ENCODE measurements around the gene DTD2. TPM values are rescaled to one million over a fixed set of nuclear protein-coding genes. Genes with fewer than 3 reads are reported as not detected.

DTD2 gene
- total RNA-seq, 1 donor from 2014 or later, result 25.5 TPM

DNA sequence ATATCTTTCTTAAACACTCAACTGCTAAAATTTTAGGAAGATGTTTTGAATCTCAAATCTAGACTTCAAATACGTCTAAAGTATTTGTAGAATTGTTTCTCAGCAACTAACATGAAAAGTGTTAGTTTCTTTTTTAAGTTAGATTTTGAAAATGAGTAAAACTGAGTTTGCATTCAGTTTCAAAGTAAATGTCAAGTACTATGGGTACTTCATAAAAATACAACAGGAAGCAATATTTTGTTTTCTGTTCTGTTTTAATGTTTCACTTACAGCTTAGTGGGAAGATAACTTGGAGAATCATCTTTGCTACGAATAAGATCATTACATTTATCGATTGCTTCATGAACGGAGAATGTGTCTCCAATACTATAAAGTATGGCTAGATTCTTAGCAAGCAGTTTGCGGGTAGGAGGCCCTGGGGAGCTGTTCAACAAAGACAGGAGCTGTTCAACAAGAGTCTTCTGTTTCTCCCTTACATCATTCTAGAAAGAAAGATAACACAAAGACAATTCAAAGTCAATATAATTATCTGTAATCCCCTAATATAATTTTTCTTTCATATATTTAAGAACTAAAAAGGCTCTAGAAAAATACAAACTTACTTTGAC lies 57.2 kb downstream of the DTD2 start:
- Mint-ChIP-seq H3K36me3 (ENCODE audit: unreplicated experiment) (peaks cover 35% of the 10 kb centered on the region), H3K9me3 (ENCODE audit: unreplicated experiment) (no peaks in the 10 kb centered on the region), H3K27ac (ENCODE audit: unreplicated experiment) (peak overlapping the region; percentile 10), H3K4me1 (ENCODE audit: unreplicated experiment) (peaks cover 3% of the 10 kb centered on the region), H3K27me3 (ENCODE audit: unreplicated experiment) (no peaks in the 10 kb centered on the region), H3K4me3 (ENCODE audit: unreplicated experiment) (no peak overlapping the region)
- no peak for DNase-seq (ENCODE audit: extremely low spot score, unreplicated experiment)
- TF ChIP-seq, protein P1, sequence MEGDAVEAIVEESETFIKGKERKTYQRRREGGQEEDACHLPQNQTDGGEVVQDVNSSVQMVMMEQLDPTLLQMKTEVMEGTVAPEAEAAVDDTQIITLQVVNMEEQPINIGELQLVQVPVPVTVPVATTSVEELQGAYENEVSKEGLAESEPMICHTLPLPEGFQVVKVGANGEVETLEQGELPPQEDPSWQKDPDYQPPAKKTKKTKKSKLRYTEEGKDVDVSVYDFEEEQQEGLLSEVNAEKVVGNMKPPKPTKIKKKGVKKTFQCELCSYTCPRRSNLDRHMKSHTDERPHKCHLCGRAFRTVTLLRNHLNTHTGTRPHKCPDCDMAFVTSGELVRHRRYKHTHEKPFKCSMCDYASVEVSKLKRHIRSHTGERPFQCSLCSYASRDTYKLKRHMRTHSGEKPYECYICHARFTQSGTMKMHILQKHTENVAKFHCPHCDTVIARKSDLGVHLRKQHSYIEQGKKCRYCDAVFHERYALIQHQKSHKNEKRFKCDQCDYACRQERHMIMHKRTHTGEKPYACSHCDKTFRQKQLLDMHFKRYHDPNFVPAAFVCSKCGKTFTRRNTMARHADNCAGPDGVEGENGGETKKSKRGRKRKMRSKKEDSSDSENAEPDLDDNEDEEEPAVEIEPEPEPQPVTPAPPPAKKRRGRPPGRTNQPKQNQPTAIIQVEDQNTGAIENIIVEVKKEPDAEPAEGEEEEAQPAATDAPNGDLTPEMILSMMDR (IDR thresholded peaks at IDR 0.05), result no peak

Other genes starting within 250 kb of the DTD2 start
- 160 and 175 TPM in 2 replicates for gene HECTD1, start 249.7 kb downstream of the DTD2 start, total RNA-seq
- gene HEATR5A, start 37.0 kb downstream of the DTD2 start, total RNA-seq, result 48.3 and 56.2 TPM in 2 replicates
- not detected in 2 replicates for gene GPR33, start 30.5 kb upstream of the DTD2 start, total RNA-seq
- 9.5 and 11.6 TPM in 2 replicates for gene NUBPL, start 103.9 kb upstream of the DTD2 start, total RNA-seq

All from osteocyte (in vitro differentiated cells).